H9 (cell line): ENCODE results near the gene TMX1. TPM values are rescaled to one million over a fixed set of nuclear protein-coding genes. Genes with fewer than 3 reads are reported as not detected.

ENCODE experiments used
- DNase-seq: peaks from one replicate; pipeline ENCODE4 v3.0.0-alpha.2; 2017
- H2AFZ ChIP-seq: one replicate; pipeline ENCODE4 v1.6.1; 2013; ENCODE audit warnings: mild to moderate bottlenecking, low read length, control low read depth, moderate library complexity
- H2AK5ac ChIP-seq: 2 replicates; pipeline ENCODE4 v1.6.1; 2013; ENCODE audit warnings: low read length, control low read depth, mixed read lengths; ENCODE audit not compliant: insufficient read length
- H2BK120ac ChIP-seq: one replicate; pipeline ENCODE4 v1.6.1; 2013; ENCODE audit warnings: low read depth, mild to moderate bottlenecking, low read length, control low read depth, inconsistent platforms; ENCODE audit not compliant: poor library complexity, severe bottlenecking
- H2BK12ac ChIP-seq: 2 replicates; pipeline ENCODE4 v1.6.1; 2013; ENCODE audit warnings: low read length, control low read depth, mixed read lengths, low read depth; ENCODE audit not compliant: insufficient read length
- H2BK15ac ChIP-seq: 2 replicates; pipeline ENCODE4 v1.6.1; 2013; ENCODE audit warnings: low read depth, low read length, control low read depth
- H2BK20ac ChIP-seq: one replicate; pipeline ENCODE4 v1.6.1; 2013; ENCODE audit warnings: low read depth, mild to moderate bottlenecking, low read length, control low read depth, inconsistent platforms; ENCODE audit not compliant: poor library complexity, severe bottlenecking
- H2BK5ac ChIP-seq: 2 replicates; pipeline ENCODE4 v1.6.1; 2013; ENCODE audit warnings: low read length, control low read depth, mixed read lengths; ENCODE audit not compliant: insufficient read length
- H3K14ac ChIP-seq: 2 replicates; pipeline ENCODE4 v1.6.1; 2013; ENCODE audit warnings: low read length, control low read depth; ENCODE audit not compliant: insufficient read depth
- H3K18ac ChIP-seq: 2 replicates; pipeline ENCODE4 v1.6.1; 2013; ENCODE audit warnings: low read depth, mild to moderate bottlenecking, mixed read lengths, low read length, control low read depth; ENCODE audit not compliant: insufficient read length
- H3K23ac ChIP-seq: 2 replicates; pipeline ENCODE4 v1.6.1; 2013; ENCODE audit warnings: low read length, control low read depth, mixed read lengths, low read depth; ENCODE audit not compliant: insufficient read length
- H3K23me2 ChIP-seq: 2 replicates; pipeline ENCODE4 v1.6.1; 2013; ENCODE audit warnings: low read depth, mild to moderate bottlenecking, mixed read lengths, low read length, control low read depth; ENCODE audit not compliant: insufficient read length, poor library complexity, severe bottlenecking
- H3K27ac ChIP-seq: 2 replicates; pipeline ENCODE4 v1.5.1; 2013; ENCODE audit warnings: low read length, control low read depth, mixed read lengths, low read depth; ENCODE audit not compliant: insufficient read length
- H3K27me3 ChIP-seq: 2 replicates; pipeline ENCODE4 v1.6.1; 2013; ENCODE audit warnings: low read length, control low read depth, inconsistent platforms; ENCODE audit not compliant: insufficient read depth
- H3K4ac ChIP-seq: 2 replicates; pipeline ENCODE4 v1.6.1; 2013; ENCODE audit warnings: low read depth, mild to moderate bottlenecking, control low read depth, inconsistent platforms, low read length, moderate library complexity
- H3K4me1 ChIP-seq: 2 replicates; pipeline ENCODE4 v1.6.1; 2013; ENCODE audit warnings: low read length, control low read depth, inconsistent platforms; ENCODE audit not compliant: insufficient read depth
- H3K4me2 ChIP-seq: 2 replicates; pipeline ENCODE4 v1.6.1; 2013; ENCODE audit warnings: low read length, control low read depth, mixed read lengths; ENCODE audit not compliant: insufficient read length, insufficient read depth
- H3K56ac ChIP-seq: 2 replicates; pipeline ENCODE4 v1.6.1; 2013; ENCODE audit warnings: low read depth, mild to moderate bottlenecking, mixed read lengths, low read length, control low read depth; ENCODE audit not compliant: insufficient read length
- H3K79me1 ChIP-seq: 2 replicates; pipeline ENCODE4 v1.6.1; 2013; ENCODE audit warnings: low read depth, mild to moderate bottlenecking, moderate library complexity, low read length, control low read depth, inconsistent platforms; ENCODE audit not compliant: insufficient read depth, poor library complexity, severe bottlenecking
- H3K79me2 ChIP-seq: 2 replicates; pipeline ENCODE4 v1.6.1; 2013; ENCODE audit warnings: low read length, control low read depth, inconsistent platforms; ENCODE audit not compliant: insufficient read depth
- H3K9ac ChIP-seq: 2 replicates; pipeline ENCODE4 v1.6.1; 2013; ENCODE audit warnings: low read length, control low read depth, mixed read lengths; ENCODE audit not compliant: insufficient read length; ENCODE audit errors: extremely low read depth
- H3K9me3 ChIP-seq: one replicate; pipeline ENCODE4 v1.6.1; 2013; ENCODE audit warnings: low read depth, low read length, inconsistent platforms; ENCODE audit not compliant: control insufficient read depth
- H3T11ph ChIP-seq: one replicate; pipeline ENCODE4 v1.6.1; 2013; ENCODE audit warnings: mild to moderate bottlenecking, low read length, control low read depth, inconsistent platforms
- H4K20me1 ChIP-seq: one replicate; pipeline ENCODE4 v1.6.1; 2013; ENCODE audit not compliant: control insufficient read depth, insufficient read length, insufficient read depth
- H4K5ac ChIP-seq: 2 replicates; pipeline ENCODE4 v1.6.1; 2013; ENCODE audit warnings: low read depth, mild to moderate bottlenecking, mixed read lengths, low read length, control low read depth; ENCODE audit not compliant: insufficient read length
- H4K8ac ChIP-seq: replicated peaks from 2 replicates; pipeline ENCODE4 v1.6.1; 2013; ENCODE audit warnings: low read length, control low read depth, mixed read lengths, low read depth; ENCODE audit not compliant: insufficient read length
- H4K91ac ChIP-seq: 2 replicates; pipeline ENCODE4 v1.6.1; 2013; ENCODE audit warnings: low read depth, mild to moderate bottlenecking, moderate library complexity, mixed read lengths, low read length, control low read depth; ENCODE audit not compliant: insufficient read length
- H3K27ac Mint-ChIP-seq, 3 experiments: 2 replicates in 2 of 3; 3 replicates in 1 of 3; pipeline ENCODE4 v1.8.0; 2020 to 2021; ENCODE audit warnings: mixed read lengths in 3 of 3, mild to moderate bottlenecking in 1 of 3, moderate library complexity in 1 of 3
- H3K27me3 Mint-ChIP-seq: 2 replicates; pipeline ENCODE4 v1.8.0; 2021; ENCODE audit warnings: low read depth, mild to moderate bottlenecking, moderate library complexity, mixed read lengths
- H3K36me3 Mint-ChIP-seq, 3 experiments: 2 replicates in 2 of 3; 3 replicates in 1 of 3; pipeline ENCODE4 v1.8.0; 2020 to 2021; ENCODE audit warnings: low read depth in 3 of 3, mixed read lengths in 3 of 3; ENCODE audit not compliant: insufficient read depth in 1 of 3
- H3K4me1 Mint-ChIP-seq, 2 experiments: 2 replicates each; pipeline ENCODE4 v1.8.0; 2020; ENCODE audit warnings: mixed read lengths in 2 of 2
- H3K4me3 Mint-ChIP-seq, 2 experiments: 2 replicates in 1 of 2; 3 replicates in 1 of 2; pipeline ENCODE4 v1.8.0; 2020 to 2021; ENCODE audit warnings: mild to moderate bottlenecking in 2 of 2, mixed read lengths in 2 of 2, moderate library complexity in 1 of 2
- H3K9me3 Mint-ChIP-seq, 2 experiments: 2 replicates in 1 of 2; 3 replicates in 1 of 2; pipeline ENCODE4 v1.8.0; 2020; ENCODE audit warnings: mild to moderate bottlenecking in 2 of 2, mixed read lengths in 2 of 2, moderate library complexity in 1 of 2
- CTCF ChIP-seq: fragments of 200-600 bp; sonication (generic); conservative IDR thresholded peaks from 3 replicates; pipeline ENCODE4 v1.8.0; 2021; ENCODE audit warnings: antibody characterized with exemption, mild to moderate bottlenecking
- total RNA-seq: library from RNA; stranded (reverse); gene quantifications from 2 replicates; pipeline ENCODE4 v1.2.1, GENCODE V29; 2021

The TMX1 gene
- total RNA-seq, 1 experiment from 2014 or later: 83.5 TPM

GRCh38 chr14:51211149-51211548 lies 28.9 kb upstream of the TMX1 start:
- no peaks in the 10 kb centered on the region for H3K79me1 ChIP-seq
- Mint-ChIP-seq H3K4me3 (no peak overlapping the region), H3K27me3 (no peaks in the 10 kb centered on the region; the same call in 1 of the 2 replicates), H3K36me3 (no peaks in the 10 kb centered on the region), H3K27ac (no peak overlapping the region), H3K9me3 (0 out of 5 replicates have a peak, but pooled peaks cover 0 to 3% of the 10 kb centered on the region in 2 experiments), H3K4me1 (peaks cover 8 to 9% of the 10 kb centered on the region in 2 experiments)
- no peaks in the 10 kb centered on the region for H3K23me2 ChIP-seq
- H2AFZ ChIP-seq: no peak overlapping the region
- H2BK15ac ChIP-seq: no peak overlapping the region
- no peak overlapping the region for H4K91ac ChIP-seq
- DNase-seq: no peak
- no peak overlapping the region for H3K18ac ChIP-seq
- peaks cover 6% of the 10 kb centered on the region; the same call in 1 of the 2 replicates for H3K4me1 ChIP-seq
- no peak overlapping the region for H2BK5ac ChIP-seq
- H3K27me3 ChIP-seq: no peaks in the 10 kb centered on the region
- H4K8ac ChIP-seq: no peak overlapping the region
- no peak overlapping the region for H4K5ac ChIP-seq
- no peak overlapping the region for H3K14ac ChIP-seq
- no peaks in the 10 kb centered on the region for H3K9me3 ChIP-seq
- H2AK5ac ChIP-seq: no peak overlapping the region
- TF ChIP-seq CTCF: no peak
- no peak overlapping the region for H3T11ph ChIP-seq
- no peak overlapping the region for H2BK12ac ChIP-seq
- H2BK20ac ChIP-seq: no peak overlapping the region
- no peak overlapping the region for H3K56ac ChIP-seq
- H2BK120ac ChIP-seq: no peak overlapping the region
- H3K23ac ChIP-seq: no peak overlapping the region
- no peak overlapping the region for H3K4me2 ChIP-seq
- H3K79me2 ChIP-seq: no peaks in the 10 kb centered on the region
- H3K27ac ChIP-seq: no peak overlapping the region
- H3K4ac ChIP-seq: no peak overlapping the region
- no peak overlapping the region for H3K9ac ChIP-seq
- H4K20me1 ChIP-seq: no peaks in the 10 kb centered on the region
